Stimulated activated CD4-positive, alpha-beta T cell treated with anti-CD3 and anti-CD28 coated beads, Interleukin-15, amount 100 ng/mL, for 24 hours (primary cell): ENCODE measurements around the gene FOXC2.

Experiments used
- DNase-seq: peaks from one replicate; pipeline ENCODE4 v3.0.0-alpha.2; 2020

Gene FOXC2

GRCh38 chr16:86533767-86534351 is 32.8 kb upstream of the FOXC2 start:
- no peak for DNase-seq

- no peak for DNase-seq
These were observed 31.6 kb upstream of the FOXC2 start for GRCh38 chr16:86534779-86535615.

GRCh38 chr16:86536621-86537020 is 30.0 kb upstream of the FOXC2 start:
- no peak for DNase-seq

GRCh38 chr16:86537486-86537885 is 29.1 kb upstream of the FOXC2 start:
- no peak for DNase-seq

GRCh38 chr16:86538196-86538780 is 28.3 kb upstream of the FOXC2 start:
- DNase-seq, result no peak

GRCh38 chr16:86540894-86541293 is 25.7 kb upstream of the FOXC2 start:
- DNase-seq, result no peak

- DNase-seq, result no peak
These were observed 25.1 kb upstream of the FOXC2 start for GRCh38 chr16:86541560-86541959.

- DNase-seq, result no peak
These were observed 23.6 kb upstream of the FOXC2 start for GRCh38 chr16:86542756-86543750.

- DNase-seq, result no peak
These were observed 21.1 kb upstream of the FOXC2 start for GRCh38 chr16:86545481-86545880.

- no peak for DNase-seq
These were observed 20.5 kb upstream of the FOXC2 start for GRCh38 chr16:86545954-86546637.

- DNase-seq, result no peak
These were observed 20.0 kb upstream of the FOXC2 start for GRCh38 chr16:86546638-86547013.

GRCh38 chr16:86547286-86547685 is 19.3 kb upstream of the FOXC2 start:
- DNase-seq, result no peak

GRCh38 chr16:86549076-86549892 is 17.3 kb upstream of the FOXC2 start:
- DNase-seq, result peak; percentile 30

- no peak for DNase-seq
These were observed 16.8 kb upstream of the FOXC2 start for GRCh38 chr16:86549893-86550190.

GRCh38 chr16:86550281-86550680 is 16.3 kb upstream of the FOXC2 start:
- no peak for DNase-seq

GRCh38 chr16:86553356-86553755 is 13.3 kb upstream of the FOXC2 start:
- DNase-seq, result no peak

- DNase-seq, result no peak
These were observed 12.1 kb upstream of the FOXC2 start for GRCh38 chr16:86554599-86554916.

GRCh38 chr16:86554917-86555703 is 11.5 kb upstream of the FOXC2 start, which contains the start of gene MTHFSD:
Gene MTHFSD, minus strand, starts transcription at chr16:86555235. Its CDS starts 51 bp downstream, at chr16:86555184.
- DNase-seq, result peak; percentile 94

- no peak for DNase-seq
These were observed 10.9 kb upstream of the FOXC2 start for GRCh38 chr16:86555704-86556075.

GRCh38 chr16:86556576-86556975 is 10.1 kb upstream of the FOXC2 start:
- no peak for DNase-seq

- DNase-seq, result no peak
These were observed 9.0 kb upstream of the FOXC2 start for GRCh38 chr16:86557587-86557986.
